Body of pancreas (tissue), 4 donors: ENCODE measurements around the gene DIAPH3.

ENCODE experiments used
- POLR2A ChIP-seq, 3 donors: fragments of 450-650 bp; IDR thresholded peaks; one replicate each; pipeline ENCODE4 v1.6.1; 2016; ENCODE audit warnings: antibody characterized with exemption in 3 of 3, mild to moderate bottlenecking in 2 of 3
- TF ChIP-seq, protein P1 (sequence below), 7 experiments: fragments of 450-650 bp in 4 of 7; fragments of 200-600 bp in 3 of 7; sonication (generic) in 3 of 7; IDR thresholded peaks; one replicate each; pipeline ENCODE4 v1.5.1; 2016 to 2019; ENCODE audit warnings: antibody characterized with exemption in 7 of 7

DNA sequence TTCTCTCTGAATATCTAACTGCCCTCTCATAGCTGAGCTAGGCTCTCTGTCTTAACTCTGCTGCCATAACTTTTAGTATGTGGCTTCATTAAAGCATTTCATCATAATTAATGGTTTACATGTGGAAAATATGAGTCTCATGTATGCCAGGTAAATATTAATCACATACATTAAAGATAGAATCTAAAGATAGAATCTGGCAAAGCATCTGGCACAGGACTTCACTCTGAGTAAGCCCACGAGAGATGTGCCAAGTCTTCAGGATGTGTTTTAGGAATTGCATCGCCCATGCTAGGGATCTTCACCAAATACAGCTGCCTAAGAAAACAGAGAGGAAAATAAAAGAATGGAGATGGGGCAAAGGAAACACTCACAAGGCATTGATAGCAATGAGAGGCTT is 285.8 kb downstream of the DIAPH3 start:
- TF ChIP-seq, protein P1, sequence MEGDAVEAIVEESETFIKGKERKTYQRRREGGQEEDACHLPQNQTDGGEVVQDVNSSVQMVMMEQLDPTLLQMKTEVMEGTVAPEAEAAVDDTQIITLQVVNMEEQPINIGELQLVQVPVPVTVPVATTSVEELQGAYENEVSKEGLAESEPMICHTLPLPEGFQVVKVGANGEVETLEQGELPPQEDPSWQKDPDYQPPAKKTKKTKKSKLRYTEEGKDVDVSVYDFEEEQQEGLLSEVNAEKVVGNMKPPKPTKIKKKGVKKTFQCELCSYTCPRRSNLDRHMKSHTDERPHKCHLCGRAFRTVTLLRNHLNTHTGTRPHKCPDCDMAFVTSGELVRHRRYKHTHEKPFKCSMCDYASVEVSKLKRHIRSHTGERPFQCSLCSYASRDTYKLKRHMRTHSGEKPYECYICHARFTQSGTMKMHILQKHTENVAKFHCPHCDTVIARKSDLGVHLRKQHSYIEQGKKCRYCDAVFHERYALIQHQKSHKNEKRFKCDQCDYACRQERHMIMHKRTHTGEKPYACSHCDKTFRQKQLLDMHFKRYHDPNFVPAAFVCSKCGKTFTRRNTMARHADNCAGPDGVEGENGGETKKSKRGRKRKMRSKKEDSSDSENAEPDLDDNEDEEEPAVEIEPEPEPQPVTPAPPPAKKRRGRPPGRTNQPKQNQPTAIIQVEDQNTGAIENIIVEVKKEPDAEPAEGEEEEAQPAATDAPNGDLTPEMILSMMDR (IDR thresholded peaks at IDR 0.05) = no peak
- TF ChIP-seq POLR2A (IDR thresholded peaks at IDR 0.05) = no peak
